H9 (cell line): ENCODE results near the gene RC3H2. TPM values are rescaled to one million over a fixed set of nuclear protein-coding genes. Genes with fewer than 3 reads are reported as not detected.

ENCODE experiments used
- DNase-seq: peaks from one replicate; pipeline ENCODE4 v3.0.0-alpha.2; 2017
- H2AFZ ChIP-seq: one replicate; pipeline ENCODE4 v1.6.1; 2013; ENCODE audit warnings: mild to moderate bottlenecking, low read length, control low read depth, moderate library complexity
- H2AK5ac ChIP-seq: 2 replicates; pipeline ENCODE4 v1.6.1; 2013; ENCODE audit warnings: low read length, control low read depth, mixed read lengths; ENCODE audit not compliant: insufficient read length
- H2BK120ac ChIP-seq: one replicate; pipeline ENCODE4 v1.6.1; 2013; ENCODE audit warnings: low read depth, mild to moderate bottlenecking, low read length, control low read depth, inconsistent platforms; ENCODE audit not compliant: poor library complexity, severe bottlenecking
- H2BK12ac ChIP-seq: 2 replicates; pipeline ENCODE4 v1.6.1; 2013; ENCODE audit warnings: low read length, control low read depth, mixed read lengths, low read depth; ENCODE audit not compliant: insufficient read length
- H2BK15ac ChIP-seq: 2 replicates; pipeline ENCODE4 v1.6.1; 2013; ENCODE audit warnings: low read depth, low read length, control low read depth
- H2BK20ac ChIP-seq: one replicate; pipeline ENCODE4 v1.6.1; 2013; ENCODE audit warnings: low read depth, mild to moderate bottlenecking, low read length, control low read depth, inconsistent platforms; ENCODE audit not compliant: poor library complexity, severe bottlenecking
- H2BK5ac ChIP-seq: 2 replicates; pipeline ENCODE4 v1.6.1; 2013; ENCODE audit warnings: low read length, control low read depth, mixed read lengths; ENCODE audit not compliant: insufficient read length
- H3K14ac ChIP-seq: 2 replicates; pipeline ENCODE4 v1.6.1; 2013; ENCODE audit warnings: low read length, control low read depth; ENCODE audit not compliant: insufficient read depth
- H3K18ac ChIP-seq: 2 replicates; pipeline ENCODE4 v1.6.1; 2013; ENCODE audit warnings: low read depth, mild to moderate bottlenecking, mixed read lengths, low read length, control low read depth; ENCODE audit not compliant: insufficient read length
- H3K23ac ChIP-seq: 2 replicates; pipeline ENCODE4 v1.6.1; 2013; ENCODE audit warnings: low read length, control low read depth, mixed read lengths, low read depth; ENCODE audit not compliant: insufficient read length
- H3K23me2 ChIP-seq: 2 replicates; pipeline ENCODE4 v1.6.1; 2013; ENCODE audit warnings: low read depth, mild to moderate bottlenecking, mixed read lengths, low read length, control low read depth; ENCODE audit not compliant: insufficient read length, poor library complexity, severe bottlenecking
- H3K27ac ChIP-seq: 2 replicates; pipeline ENCODE4 v1.5.1; 2013; ENCODE audit warnings: low read length, control low read depth, mixed read lengths, low read depth; ENCODE audit not compliant: insufficient read length
- H3K27me3 ChIP-seq: 2 replicates; pipeline ENCODE4 v1.6.1; 2013; ENCODE audit warnings: low read length, control low read depth, inconsistent platforms; ENCODE audit not compliant: insufficient read depth
- H3K4ac ChIP-seq: 2 replicates; pipeline ENCODE4 v1.6.1; 2013; ENCODE audit warnings: low read depth, mild to moderate bottlenecking, control low read depth, inconsistent platforms, low read length, moderate library complexity
- H3K4me1 ChIP-seq: 2 replicates; pipeline ENCODE4 v1.6.1; 2013; ENCODE audit warnings: low read length, control low read depth, inconsistent platforms; ENCODE audit not compliant: insufficient read depth
- H3K4me2 ChIP-seq: 2 replicates; pipeline ENCODE4 v1.6.1; 2013; ENCODE audit warnings: low read length, control low read depth, mixed read lengths; ENCODE audit not compliant: insufficient read length, insufficient read depth
- H3K56ac ChIP-seq: 2 replicates; pipeline ENCODE4 v1.6.1; 2013; ENCODE audit warnings: low read depth, mild to moderate bottlenecking, mixed read lengths, low read length, control low read depth; ENCODE audit not compliant: insufficient read length
- H3K79me1 ChIP-seq: 2 replicates; pipeline ENCODE4 v1.6.1; 2013; ENCODE audit warnings: low read depth, mild to moderate bottlenecking, moderate library complexity, low read length, control low read depth, inconsistent platforms; ENCODE audit not compliant: insufficient read depth, poor library complexity, severe bottlenecking
- H3K79me2 ChIP-seq: 2 replicates; pipeline ENCODE4 v1.6.1; 2013; ENCODE audit warnings: low read length, control low read depth, inconsistent platforms; ENCODE audit not compliant: insufficient read depth
- H3K9ac ChIP-seq: 2 replicates; pipeline ENCODE4 v1.6.1; 2013; ENCODE audit warnings: low read length, control low read depth, mixed read lengths; ENCODE audit not compliant: insufficient read length; ENCODE audit errors: extremely low read depth
- H3K9me3 ChIP-seq: one replicate; pipeline ENCODE4 v1.6.1; 2013; ENCODE audit warnings: low read depth, low read length, inconsistent platforms; ENCODE audit not compliant: control insufficient read depth
- H3T11ph ChIP-seq: one replicate; pipeline ENCODE4 v1.6.1; 2013; ENCODE audit warnings: mild to moderate bottlenecking, low read length, control low read depth, inconsistent platforms
- H4K20me1 ChIP-seq: one replicate; pipeline ENCODE4 v1.6.1; 2013; ENCODE audit not compliant: control insufficient read depth, insufficient read length, insufficient read depth
- H4K5ac ChIP-seq: 2 replicates; pipeline ENCODE4 v1.6.1; 2013; ENCODE audit warnings: low read depth, mild to moderate bottlenecking, mixed read lengths, low read length, control low read depth; ENCODE audit not compliant: insufficient read length
- H4K8ac ChIP-seq: replicated peaks from 2 replicates; pipeline ENCODE4 v1.6.1; 2013; ENCODE audit warnings: low read length, control low read depth, mixed read lengths, low read depth; ENCODE audit not compliant: insufficient read length
- H4K91ac ChIP-seq: 2 replicates; pipeline ENCODE4 v1.6.1; 2013; ENCODE audit warnings: low read depth, mild to moderate bottlenecking, moderate library complexity, mixed read lengths, low read length, control low read depth; ENCODE audit not compliant: insufficient read length
- H3K27ac Mint-ChIP-seq, 3 experiments: 2 replicates in 2 of 3; 3 replicates in 1 of 3; pipeline ENCODE4 v1.8.0; 2020 to 2021; ENCODE audit warnings: mixed read lengths in 3 of 3, mild to moderate bottlenecking in 1 of 3, moderate library complexity in 1 of 3
- H3K27me3 Mint-ChIP-seq: 2 replicates; pipeline ENCODE4 v1.8.0; 2021; ENCODE audit warnings: low read depth, mild to moderate bottlenecking, moderate library complexity, mixed read lengths
- H3K36me3 Mint-ChIP-seq, 3 experiments: 2 replicates in 2 of 3; 3 replicates in 1 of 3; pipeline ENCODE4 v1.8.0; 2020 to 2021; ENCODE audit warnings: low read depth in 3 of 3, mixed read lengths in 3 of 3; ENCODE audit not compliant: insufficient read depth in 1 of 3
- H3K4me1 Mint-ChIP-seq, 2 experiments: 2 replicates each; pipeline ENCODE4 v1.8.0; 2020; ENCODE audit warnings: mixed read lengths in 2 of 2
- H3K4me3 Mint-ChIP-seq, 2 experiments: 2 replicates in 1 of 2; 3 replicates in 1 of 2; pipeline ENCODE4 v1.8.0; 2020 to 2021; ENCODE audit warnings: mild to moderate bottlenecking in 2 of 2, mixed read lengths in 2 of 2, moderate library complexity in 1 of 2
- H3K9me3 Mint-ChIP-seq, 2 experiments: 2 replicates in 1 of 2; 3 replicates in 1 of 2; pipeline ENCODE4 v1.8.0; 2020; ENCODE audit warnings: mild to moderate bottlenecking in 2 of 2, mixed read lengths in 2 of 2, moderate library complexity in 1 of 2
- CTCF ChIP-seq: fragments of 200-600 bp; sonication (generic); conservative IDR thresholded peaks from 3 replicates; pipeline ENCODE4 v1.8.0; 2021; ENCODE audit warnings: antibody characterized with exemption, mild to moderate bottlenecking
- WGBS: extraction: QIAGEN DNeasy Blood & Tissue Kit; methylation state at CpG from one replicate; pipeline ENCODE4 v1.1.7; 2013; ENCODE audit warnings: missing lambda C conversion rate, low lambda C conversion rate, mixed read lengths; ENCODE audit not compliant: insufficient read length; ENCODE audit errors: extremely low coverage; 5-methylcytosine and 5-hydroxymethylcytosine counted together
- total RNA-seq: library from RNA; stranded (reverse); gene quantifications from 2 replicates; pipeline ENCODE4 v1.2.1, GENCODE V29; 2021

RC3H2 gene
- total RNA-seq, 1 experiment from 2014 or later: 49.0 TPM

- Histone ChIP-seq H3K9ac (peak within 1 kb of the TSS; percentile 91), H4K5ac (no peak within 1 kb of the TSS), H2AFZ (peak within 1 kb of the TSS; percentile 18), H3K9me3 (no peaks in the 10 kb centered on the region), H3K4me2 (peak within 1 kb of the TSS; percentile 84), H2BK12ac (no peak within 1 kb of the TSS), H3T11ph (no peak within 1 kb of the TSS), H3K18ac (peak within 1 kb of the TSS; percentile 99), H3K56ac (no peak within 1 kb of the TSS), H4K20me1 (no peaks in the 10 kb centered on the region), H4K8ac (no peak within 1 kb of the TSS), H4K91ac (no peak within 1 kb of the TSS), H2BK120ac (no peak within 1 kb of the TSS), H3K79me2 (peaks cover 21% of the 10 kb centered on the region; the same call in 1 of the 2 replicates), H3K79me1 (no peaks in the 10 kb centered on the region), H3K27me3 (no peaks in the 10 kb centered on the region), H2BK20ac (no peak within 1 kb of the TSS), H2BK15ac (no peak within 1 kb of the TSS), H3K4ac (no peak within 1 kb of the TSS), H3K23ac (no peak within 1 kb of the TSS), H3K27ac (peak within 1 kb of the TSS; percentile 72), H3K23me2 (peaks cover 3% of the 10 kb centered on the region), H2AK5ac (no peak within 1 kb of the TSS), H2BK5ac (no peak within 1 kb of the TSS), H3K4me1 (peaks cover 2% of the 10 kb centered on the region; the same call in 1 of the 2 replicates), H3K14ac (peak within 1 kb of the TSS; percentile 96)
- WGBS: no CpG with 5 or more reads among the region's 54 CpGs
- Mint-ChIP-seq H3K27me3 (no peaks in the 10 kb centered on the region), H3K9me3 (no peaks in the 10 kb centered on the region), H3K4me1 (peaks cover 19 to 21% of the 10 kb centered on the region in 2 experiments), H3K4me3 (peak within 1 kb of the TSS; percentile 91 to 94), H3K36me3 (peaks cover 6 to 27% (median 22%) of the 10 kb centered on the region in 3 experiments), H3K27ac (peak within 1 kb of the TSS; percentile 97 to 99 (median 99))
- peak; percentile 99 for DNase-seq
- TF ChIP-seq CTCF: no peak
These were observed 35.8 kb upstream of the RC3H2 start, which contains the start of gene RABGAP1 for GRCh38 chr9:122940749-122941581. Gene RABGAP1, plus strand, starts transcription at chr9:122941020. Its CDS starts 16,040 bp downstream, at chr9:122957060.
